NCI-H345 treated with DMSO at 0.1 percent for 48 hours (cell line): ENCODE results near the gene GGNBP2.

Experiments used
- DNase-seq: peaks from one replicate; lab custom pipeline; 2025; ENCODE audit not compliant: unreplicated experiment; lab: John Stamatoyannopoulos, UW

The GGNBP2 gene

DNA sequence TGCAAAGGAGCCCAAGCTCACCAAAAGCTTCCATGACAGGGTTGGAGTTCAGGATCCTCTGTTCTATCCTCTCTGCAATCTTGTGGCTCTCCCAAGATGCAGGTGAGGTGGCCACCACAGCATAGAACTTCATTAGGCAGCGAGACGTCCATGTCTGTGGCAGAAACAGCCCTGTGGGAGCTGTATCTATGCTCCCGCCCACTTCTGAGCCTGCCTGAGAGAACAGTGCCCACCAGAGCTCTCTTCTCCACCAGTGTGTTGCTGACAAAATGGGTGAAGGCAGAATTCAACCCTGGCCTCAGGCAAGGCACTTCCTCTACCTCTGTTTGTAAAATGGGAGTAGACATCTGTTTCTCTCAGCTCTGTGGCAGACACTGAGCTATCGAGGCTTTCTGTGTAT is 28.9 kb upstream of the GGNBP2 start:
- DNase-seq = no peak

DNA sequence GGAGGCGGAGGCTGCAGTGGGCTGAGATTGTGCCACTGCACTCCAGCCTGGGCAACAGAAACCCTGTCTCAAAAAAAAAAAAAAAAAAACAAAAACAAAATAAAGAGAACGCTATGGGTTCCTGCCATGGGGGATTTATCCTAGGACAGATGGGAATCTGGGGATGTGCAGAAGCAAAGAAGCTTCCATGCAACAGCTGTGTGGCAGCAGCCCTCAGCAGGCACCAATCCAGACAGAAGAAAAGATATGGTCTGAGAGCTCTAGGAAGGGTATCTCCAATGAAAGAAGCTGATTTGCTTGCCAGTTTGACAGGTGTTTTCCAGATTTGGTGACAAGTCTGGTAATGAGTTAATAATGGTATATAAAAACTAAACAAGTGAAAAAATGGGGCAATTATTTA is 21.6 kb upstream of the GGNBP2 start:
- no peak for DNase-seq

DNA sequence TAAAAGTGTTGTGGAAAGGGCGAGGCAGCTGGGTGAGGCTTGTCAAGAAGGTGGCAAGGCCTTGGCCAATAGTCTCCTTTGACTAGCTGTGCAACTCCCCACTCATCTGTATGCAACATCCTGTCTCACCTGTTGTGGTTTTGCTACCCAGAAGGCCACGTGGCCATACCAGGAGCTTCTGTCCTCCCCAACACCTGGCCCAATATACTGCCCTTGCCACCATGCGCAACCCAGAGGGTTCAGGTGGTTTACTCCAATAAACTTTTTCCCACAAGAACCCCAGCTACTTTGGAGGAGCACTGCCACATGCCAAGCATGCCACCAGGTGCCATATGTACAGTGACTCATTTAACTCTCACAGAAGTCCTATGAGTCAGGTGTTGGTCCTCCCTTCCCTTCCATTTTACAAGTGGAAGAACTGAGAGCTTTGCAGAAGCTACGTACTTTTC is 20.3 kb upstream of the GGNBP2 start:
- DNase-seq = no peak

DNA sequence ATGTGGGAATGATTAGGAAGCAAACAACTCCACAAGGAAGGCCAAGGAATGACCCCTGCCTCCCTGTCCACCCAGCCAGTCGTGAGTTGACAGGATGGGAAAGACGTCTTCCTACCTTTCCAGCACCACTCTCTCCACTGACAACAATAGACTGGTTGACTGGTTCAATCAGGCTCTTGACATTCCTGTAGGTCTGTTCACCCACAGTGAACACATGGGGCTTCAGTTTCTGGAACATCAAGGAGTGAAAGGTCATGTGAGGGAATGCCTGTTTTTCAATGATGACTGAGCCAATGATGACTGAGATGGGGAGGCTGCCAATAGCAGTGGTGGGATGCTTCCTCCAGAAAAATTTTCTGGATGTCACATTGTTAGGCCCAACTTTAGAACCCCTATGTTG is 19.6 kb upstream of the GGNBP2 start:
- DNase-seq = no peak

DNA sequence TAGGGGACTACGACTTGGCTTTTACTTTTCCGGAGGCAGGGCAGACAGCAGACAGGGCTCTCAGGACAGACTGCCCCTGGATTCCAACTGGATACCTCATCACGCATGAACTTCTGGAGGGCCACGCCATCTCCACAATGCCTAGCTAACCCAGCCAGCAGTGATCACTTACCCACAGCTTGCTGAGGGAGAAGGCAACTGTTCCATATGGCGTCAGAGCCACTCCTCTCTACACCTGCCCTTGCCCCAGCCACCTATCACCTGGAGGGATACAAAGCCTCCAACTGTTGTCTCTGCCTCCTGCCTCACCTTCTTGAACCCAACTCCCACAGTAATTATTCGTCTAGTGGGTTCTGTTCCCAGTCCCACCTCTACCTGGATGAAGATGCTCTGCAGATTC is 18.8 kb upstream of the GGNBP2 start:
- DNase-seq = no peak

DNA sequence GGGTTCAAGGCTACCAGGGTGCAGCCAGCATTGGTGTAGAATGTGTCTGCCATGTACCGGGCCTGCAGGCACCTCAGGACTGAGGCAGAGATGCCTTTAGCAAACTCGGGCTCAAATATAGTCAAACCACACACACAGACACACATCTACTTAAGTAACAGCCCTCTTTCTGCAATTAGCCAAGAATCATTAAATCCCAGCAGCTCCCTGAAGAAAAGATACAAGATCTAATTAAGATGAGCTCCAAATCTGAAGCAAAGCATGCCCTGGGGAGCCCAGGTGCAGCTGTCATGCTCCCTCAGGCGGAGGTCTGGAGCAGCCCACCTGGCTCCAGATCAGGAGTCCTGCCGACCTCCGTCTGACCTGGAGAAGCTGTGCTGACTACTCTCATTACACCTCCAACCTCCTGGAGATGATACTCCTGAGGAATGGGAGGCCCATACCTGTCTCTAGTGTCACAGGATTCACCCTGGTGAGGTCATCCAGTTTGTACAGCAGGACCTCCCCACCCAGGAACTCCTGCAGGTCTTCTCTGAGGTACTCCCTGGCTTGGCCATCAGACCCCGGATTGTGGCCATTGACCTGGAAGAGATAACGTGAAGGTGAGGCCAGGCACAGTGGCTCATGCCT is 17.0 kb upstream of the GGNBP2 start:
- DNase-seq = no peak

DNA sequence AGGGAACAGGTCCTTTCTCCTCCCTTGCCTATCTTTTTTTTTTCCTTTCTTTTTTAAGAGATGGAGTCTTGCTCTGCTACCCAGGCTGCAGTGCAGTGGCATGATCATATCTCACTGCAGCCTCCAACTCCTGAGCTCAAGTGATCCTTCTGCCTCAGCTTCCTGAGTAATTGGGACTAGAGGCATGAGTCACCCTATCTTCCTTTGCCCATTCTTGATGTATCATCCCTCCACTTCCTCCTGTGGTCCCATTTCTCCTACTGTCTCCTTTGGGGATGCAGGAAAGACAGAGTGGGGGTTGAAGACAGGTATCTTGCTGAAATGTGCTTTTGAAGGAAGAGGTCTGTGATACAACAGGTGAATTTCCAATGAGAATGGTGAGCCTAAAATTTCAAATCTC is 15.6 kb upstream of the GGNBP2 start:
- DNase-seq = no peak

DNA sequence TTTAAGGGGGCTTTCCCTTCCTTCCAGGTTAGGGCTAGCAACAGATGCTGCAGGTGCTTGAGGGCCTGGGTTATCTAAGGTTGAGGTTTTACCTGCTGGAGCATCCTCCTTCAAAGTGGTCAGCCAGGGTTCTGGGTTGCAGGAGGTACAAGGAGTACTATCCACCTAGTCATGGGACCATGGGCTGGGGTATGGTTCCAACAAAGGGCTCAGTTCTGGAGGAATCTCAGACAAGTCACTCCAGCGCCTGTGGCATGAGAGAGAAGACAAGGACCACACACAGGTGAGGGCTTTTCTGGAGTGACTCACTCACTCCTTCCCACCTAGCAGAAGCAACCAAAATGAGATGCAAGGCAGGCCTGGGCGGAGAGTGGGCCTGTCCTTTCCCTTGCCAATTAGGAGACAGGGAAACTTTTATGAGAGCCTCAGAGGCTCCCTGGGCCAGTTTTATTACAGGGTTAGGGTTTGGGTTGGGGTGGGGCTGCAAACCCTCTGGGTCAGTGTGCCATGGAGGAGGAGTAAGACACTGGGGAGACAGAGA is 12.2 kb upstream of the GGNBP2 start:
- DNase-seq = no peak

DNA sequence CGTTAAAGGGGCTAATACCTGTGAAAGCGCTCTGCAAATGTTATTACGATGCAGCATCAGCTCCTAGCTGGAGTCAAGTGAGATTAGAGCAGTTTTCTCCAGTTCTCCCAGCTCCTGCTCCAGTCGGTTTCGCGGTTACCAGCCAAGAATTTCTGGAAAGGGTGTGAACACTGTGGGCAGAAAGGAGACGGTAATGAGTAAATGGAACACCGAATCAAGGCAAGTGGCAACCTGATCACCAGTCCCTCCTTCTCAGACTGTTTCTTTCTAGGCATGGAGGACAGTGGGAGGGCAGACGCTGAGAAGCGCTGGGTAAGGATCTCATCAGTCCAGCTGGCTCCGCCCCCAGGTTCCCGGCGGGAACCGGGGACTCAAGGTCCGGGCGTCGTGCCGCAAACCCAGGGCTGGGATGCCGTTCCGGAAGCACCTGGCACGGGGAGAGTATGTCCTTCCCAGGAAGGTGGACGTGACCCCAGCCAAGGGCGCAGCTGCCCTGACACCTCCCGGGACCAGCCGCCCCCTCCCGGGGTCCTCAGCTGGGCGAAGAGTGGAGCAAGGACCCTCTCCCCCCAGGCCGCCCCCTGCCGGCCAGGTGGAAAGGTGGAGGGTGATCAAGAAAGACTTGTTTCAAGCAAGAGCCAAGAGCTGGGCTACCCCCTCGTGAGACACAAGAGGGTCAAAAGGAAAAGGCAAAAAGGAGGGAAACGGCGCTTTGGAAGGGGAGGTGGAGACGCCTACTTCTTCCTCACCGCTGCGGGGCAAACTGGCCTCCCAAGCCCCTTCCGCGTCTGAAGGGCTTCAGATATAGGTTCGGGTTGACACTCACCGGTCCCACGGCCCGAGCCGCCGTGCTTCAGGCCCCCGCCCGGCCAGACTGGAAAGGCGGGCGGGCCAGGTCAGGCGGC is 10.5 kb upstream of the GGNBP2 start:
- DNase-seq = peak; percentile 60

DNA sequence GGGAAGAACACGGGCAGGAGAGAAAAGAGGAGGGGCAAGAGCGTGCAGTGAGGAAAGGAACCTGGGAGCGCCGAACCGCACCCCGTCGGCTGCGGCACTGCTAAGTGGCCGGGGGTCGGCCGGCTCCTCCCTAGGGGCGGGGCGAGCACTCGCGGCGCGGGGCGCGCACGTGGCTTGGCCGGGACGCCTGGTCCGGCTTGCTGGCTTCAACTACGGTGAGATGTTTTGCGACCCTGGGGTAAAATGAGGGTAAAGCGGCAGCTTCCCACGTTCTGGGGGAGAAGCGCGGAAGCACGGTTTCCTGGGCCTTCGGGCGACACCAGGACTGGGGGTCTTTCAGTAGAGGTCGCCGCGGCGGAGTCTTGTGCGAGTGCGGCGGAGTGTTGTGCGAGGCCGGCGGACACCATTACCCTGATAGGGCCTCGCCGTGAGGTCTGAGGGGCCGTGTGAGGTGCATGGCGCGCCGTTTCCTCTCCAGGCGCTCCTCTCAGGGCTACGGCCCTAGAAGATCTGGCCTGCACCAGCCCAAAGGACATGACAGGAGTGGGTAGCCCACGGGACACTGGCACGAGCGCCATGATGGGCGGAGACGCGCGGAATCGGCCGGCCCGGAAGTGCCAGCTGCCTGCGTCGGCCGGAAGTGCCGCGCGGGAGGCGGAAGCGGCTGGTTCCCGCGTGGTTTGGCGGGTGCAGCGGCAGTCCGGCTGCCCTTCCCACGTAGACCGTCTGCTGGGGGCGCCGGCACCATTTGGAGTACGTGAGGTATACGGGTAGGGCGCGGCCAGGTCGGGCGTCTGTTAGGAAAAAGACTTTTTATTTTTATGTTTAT is 9.7 kb upstream of the GGNBP2 start, which contains the start of the genes MYO19 and PIGW:
Gene MYO19 (minus strand): TSS at position 29 of the 829 bp plus-strand sequence. CDS start 2,330 bp downstream, outside the sequence.
Gene PIGW (plus strand): TSS at position 148 of the 829 bp plus-strand sequence. CDS start 2,115 bp downstream, outside the sequence.
- peak; percentile 80 for DNase-seq

DNA sequence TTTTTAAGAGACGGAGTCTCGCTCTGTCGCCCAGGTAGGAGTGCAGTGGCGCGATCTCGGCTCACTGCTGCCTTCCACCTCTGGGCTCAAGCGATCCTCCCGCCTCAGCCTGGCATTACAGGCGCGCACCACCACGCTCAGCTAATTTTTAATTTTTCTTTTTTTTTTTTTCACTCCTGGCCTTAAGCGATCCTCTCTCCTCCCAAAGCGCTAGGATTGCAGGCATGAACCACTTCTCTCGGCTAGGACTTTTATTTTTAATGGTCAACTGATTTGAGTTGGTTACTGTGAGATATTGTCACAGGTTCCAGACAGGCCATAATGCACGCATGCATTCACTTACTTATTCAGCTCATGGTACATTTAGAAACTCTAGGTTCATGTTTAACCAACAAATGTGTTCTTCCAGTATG is 9.0 kb upstream of the GGNBP2 start:
- no peak for DNase-seq

DNA sequence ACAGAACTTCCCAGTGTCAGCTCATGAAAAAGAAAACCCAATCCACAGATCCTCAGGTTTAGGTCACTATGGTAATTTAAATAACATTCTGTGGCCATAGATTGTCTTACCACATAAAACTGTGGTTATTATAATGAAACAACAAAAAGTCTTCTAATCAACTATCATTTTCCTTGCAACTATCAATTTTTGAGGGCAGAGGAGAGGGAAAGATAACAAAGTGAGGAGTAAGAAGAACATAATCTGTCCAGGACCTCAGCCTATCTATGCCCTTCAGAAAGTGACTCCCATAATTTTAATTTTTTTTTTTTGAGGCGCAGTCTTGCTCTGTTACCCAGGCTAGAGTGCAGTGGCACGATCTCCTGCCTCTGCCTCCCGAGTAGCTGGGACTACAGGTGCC is 4.0 kb upstream of the GGNBP2 start:
- no peak for DNase-seq

DNA sequence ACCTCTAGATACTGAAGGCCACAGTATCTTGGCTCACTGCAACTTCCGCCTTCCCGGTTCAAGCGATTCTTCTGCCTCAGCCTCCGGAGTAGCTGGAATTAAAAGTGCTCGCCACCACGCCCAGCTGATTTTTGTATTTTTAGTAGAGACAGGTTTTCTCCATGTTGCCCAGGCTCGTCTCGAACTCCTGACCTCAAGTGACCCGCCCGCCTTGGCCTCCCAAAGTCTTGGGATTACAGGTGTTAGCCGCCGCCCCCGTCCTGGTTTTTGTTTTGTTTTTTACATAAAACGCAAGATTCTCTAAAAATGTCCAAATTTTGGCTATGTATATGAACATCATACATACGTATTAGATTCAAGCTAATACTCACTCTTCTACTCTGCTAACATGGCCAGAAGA is 2.0 kb upstream of the GGNBP2 start:
- no peak for DNase-seq

DNA sequence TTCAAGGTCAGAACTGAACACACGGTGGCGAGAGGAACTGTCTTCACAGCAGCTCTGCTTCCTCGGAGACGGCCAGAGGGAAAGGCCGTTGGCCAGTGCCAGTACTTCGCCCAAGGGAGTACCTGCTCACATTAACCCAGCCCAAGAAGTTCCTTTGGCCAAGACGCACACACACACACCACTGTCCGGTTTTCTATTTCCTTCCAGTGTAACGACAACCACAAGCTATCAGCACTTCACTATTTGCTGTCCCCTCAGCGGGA is 744 bp upstream of the GGNBP2 start:
- no peak for DNase-seq

DNA sequence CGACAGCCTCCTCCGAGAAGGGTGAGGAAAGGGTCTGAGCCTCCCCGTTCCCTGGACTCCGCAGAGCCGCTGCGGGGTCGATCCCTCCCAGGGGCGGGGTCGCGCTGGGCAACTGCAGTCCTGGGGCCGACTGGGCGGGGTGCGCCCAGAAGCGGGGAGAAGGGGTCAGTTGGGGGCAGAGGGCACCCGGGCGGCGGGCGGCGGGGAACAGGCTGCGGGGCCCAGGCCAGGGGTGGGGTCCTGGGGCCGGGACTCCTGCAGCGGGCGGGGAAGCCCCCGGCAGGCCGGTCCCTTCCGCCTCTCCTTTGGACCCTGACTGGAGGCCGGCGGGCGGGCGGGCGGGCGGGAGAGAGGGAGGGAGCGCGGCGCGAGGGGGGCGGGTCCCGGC is 352 bp downstream of the GGNBP2 start:
- DNase-seq = no peak

DNA sequence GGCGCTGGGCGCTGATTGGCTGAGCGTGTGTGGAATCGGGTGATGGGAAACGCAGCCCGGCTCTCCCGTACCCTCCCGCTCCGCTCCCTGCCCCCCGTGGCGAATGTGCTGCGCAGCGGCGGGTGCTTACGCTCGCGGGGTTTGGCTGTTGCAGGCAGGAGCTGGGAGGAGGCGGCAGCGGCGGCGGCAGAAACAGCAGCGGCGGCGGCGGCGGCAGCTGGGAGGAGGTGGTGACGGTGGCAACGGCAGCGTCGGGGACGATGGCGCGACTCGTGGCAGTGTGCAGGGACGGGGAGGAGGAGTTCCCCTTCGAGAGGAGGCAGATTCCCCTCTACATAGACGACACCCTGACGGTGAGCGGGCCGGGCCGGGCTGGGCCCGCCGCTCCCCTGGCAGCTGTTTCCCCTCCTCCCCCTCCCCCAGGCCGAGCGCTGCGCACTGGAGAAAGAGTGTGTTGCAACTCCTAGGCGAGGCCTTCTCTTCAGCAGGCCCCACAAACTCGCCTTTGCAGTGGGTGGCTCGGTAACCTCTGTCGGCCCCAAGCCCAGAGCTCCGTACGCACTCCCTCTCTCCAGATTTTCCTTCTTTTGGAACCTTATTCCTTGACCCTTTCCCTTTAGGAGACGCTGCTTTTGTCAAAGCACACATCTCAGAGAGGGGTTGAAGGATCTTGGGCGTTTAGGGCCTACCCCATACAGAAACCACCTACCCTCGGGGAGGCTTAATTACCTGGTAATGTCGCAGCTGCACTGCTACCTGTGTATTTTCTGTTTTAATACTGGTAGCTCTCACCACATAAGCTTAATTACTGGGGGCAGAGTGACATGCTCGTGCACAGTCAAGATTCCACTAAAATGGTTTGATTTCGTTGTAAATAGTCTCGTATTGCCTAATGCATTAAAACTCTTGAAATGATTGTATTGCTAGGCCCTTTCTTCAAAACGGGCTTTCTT is 1.0 kb downstream of the GGNBP2 start:
- DNase-seq = peak; percentile 92

DNA sequence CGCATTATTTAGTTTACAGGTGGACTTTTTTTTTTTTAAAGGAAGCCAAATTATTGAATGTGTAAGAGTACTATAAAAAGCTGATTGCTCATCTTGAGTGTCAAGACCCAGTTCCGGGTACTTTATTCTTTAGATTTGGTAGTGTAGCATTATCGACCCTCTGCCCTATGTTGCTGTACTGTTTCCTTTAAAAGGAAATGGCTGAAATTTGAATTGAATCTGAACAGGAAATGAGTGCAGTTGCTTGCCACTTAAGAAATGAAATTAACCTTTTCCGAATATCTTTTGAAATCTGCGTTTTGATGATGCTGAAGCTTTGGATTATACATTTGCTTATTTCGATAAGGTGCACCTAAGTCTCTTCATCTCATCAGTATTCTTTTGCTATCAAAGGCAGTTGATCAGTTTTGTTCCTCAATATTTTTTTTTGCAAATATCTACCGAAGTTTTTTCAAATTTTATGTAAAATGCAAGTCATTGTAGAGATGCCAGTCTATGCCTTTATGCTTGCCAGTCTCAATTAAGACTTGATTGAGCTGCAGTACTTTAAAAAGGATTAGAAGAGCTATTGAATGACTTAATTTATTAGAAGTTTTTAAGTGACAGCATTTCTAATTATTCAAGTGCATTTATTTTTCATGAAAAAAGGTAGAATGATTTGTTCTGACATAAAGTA is 1.8 kb downstream of the GGNBP2 start:
- DNase-seq = no peak

DNA sequence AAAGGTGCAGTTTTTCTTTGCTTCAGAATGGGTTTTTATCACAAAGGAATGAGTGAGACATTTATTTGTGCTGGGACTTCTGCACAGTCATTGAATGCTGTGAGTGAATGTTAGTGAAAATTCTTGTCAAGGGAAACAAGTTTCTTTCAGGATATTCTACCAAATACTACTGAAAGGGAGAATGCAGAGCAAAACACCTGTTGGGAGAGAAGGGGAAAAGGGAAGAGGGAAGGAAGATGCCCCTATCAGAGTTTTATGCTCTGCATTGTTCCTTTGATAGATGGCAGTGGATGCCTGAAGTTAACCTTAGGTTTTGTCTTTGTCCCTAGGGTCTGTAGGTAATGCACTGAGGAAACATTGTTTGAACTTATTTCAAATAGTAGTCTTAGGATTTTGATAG is 3.1 kb downstream of the GGNBP2 start:
- no peak for DNase-seq

DNA sequence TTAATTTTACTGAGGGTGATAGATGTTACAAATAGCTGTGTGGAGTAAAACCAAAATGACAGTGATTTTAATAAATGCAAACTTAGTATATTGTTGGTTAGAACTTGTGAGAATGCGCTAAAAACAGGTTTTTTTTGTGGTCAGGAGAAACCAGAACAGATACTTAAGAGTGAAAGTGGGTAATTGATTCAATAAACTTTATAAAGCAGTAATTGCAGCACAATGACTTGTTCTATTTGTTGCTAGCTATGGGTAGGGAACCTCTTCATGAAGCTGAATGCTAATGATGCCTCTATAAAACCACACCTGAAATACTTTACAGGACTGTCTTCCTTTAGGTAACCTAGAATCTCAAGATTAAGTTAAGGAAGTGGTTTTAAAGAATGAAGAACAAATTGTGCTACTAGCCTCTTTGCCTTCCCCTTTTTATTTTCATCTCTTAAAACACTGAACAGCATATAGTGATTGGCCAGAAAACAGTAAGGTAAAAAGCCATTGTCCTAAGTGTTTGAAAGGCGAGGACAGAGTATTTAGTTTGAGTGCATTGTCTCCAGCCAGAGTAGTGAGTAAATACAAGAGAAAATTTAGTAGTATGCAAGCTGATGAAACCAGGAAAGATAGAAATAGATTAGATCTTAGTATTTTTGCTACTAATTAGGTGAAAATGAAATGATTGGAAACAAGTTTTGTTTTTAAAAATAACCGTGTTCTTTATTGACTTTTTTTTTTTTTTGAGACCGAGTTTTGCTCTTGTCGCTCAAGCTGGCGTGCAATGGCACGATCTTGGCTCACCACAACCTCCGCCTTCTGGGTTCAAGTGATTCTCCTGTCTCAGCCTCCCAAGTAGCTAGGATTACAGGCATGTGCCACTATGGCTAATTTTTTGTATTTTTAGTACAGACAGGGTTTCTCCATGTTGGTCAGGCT is 6.0 kb downstream of the GGNBP2 start:
- no peak for DNase-seq
